Mucosa of rectum (tissue), 2 donors: ENCODE measurements around the gene HDAC10.

Experiments used
- H3K27ac ChIP-seq, 2 donors: one replicate each; pipeline ENCODE4 v1.7.0; 2013; ENCODE audit warnings: inconsistent platforms in 2 of 2, low read depth in 2 of 2, low read length in 2 of 2
- H3K27me3 ChIP-seq, 2 donors: one replicate each; pipeline ENCODE4 v1.7.0; 2013; ENCODE audit warnings: low read length in 2 of 2; ENCODE audit not compliant: control insufficient read depth in 2 of 2, insufficient read depth in 2 of 2
- H3K36me3 ChIP-seq, 2 donors: one replicate each; pipeline ENCODE4 v1.7.0; 2013; ENCODE audit warnings: low read length in 2 of 2; ENCODE audit not compliant: control insufficient read depth in 2 of 2, insufficient read depth in 2 of 2
- H3K4me1 ChIP-seq, 2 donors: one replicate each; pipeline ENCODE4 v1.7.0; 2013; ENCODE audit warnings: low read length in 2 of 2, mild to moderate bottlenecking in 1 of 2; ENCODE audit not compliant: control insufficient read depth in 2 of 2, insufficient read depth in 2 of 2
- H3K4me3 ChIP-seq, 2 donors: one replicate each; pipeline ENCODE4 v1.7.0; 2013; ENCODE audit warnings: low read length in 2 of 2
- H3K9ac ChIP-seq, 2 donors: one replicate each; pipeline ENCODE4 v1.7.0; 2013; ENCODE audit warnings: low read length in 2 of 2, low read depth in 1 of 2, mild to moderate bottlenecking in 1 of 2
- H3K9me3 ChIP-seq, 2 donors: one replicate each; pipeline ENCODE4 v1.7.0; 2013; ENCODE audit warnings: low read length in 2 of 2; ENCODE audit not compliant: control insufficient read depth in 2 of 2
- donor health status: healthy.
- donor health status: Normal muscosa, but diverticular disease.

HDAC10 gene

GRCh38 chr22:50283821-50284220, 32.8 kb upstream of the HDAC10 start:
- Histone ChIP-seq H3K27ac (no peak overlapping the region), H3K36me3 (peaks cover 71 to 73% of the 10 kb centered on the region in 2 donors), H3K4me3 (no peak overlapping the region), H3K4me1 (no peaks in the 10 kb centered on the region), H3K9me3 (no peaks in the 10 kb centered on the region), H3K9ac (no peak overlapping the region), H3K27me3 (no peaks in the 10 kb centered on the region)

GRCh38 chr22:50282361-50283155, 31.5 kb upstream of the HDAC10 start:
- Histone ChIP-seq H3K27ac (no peak overlapping the region), H3K4me1 (no peaks in the 10 kb centered on the region), H3K27me3 (no peaks in the 10 kb centered on the region), H3K9me3 (no peaks in the 10 kb centered on the region), H3K9ac (no peak overlapping the region), H3K4me3 (no peak overlapping the region), H3K36me3 (peaks cover 73 to 74% of the 10 kb centered on the region in 2 donors)

GRCh38 chr22:50281957-50282356, 30.9 kb upstream of the HDAC10 start:
- Histone ChIP-seq H3K4me3 (no peak overlapping the region), H3K27me3 (no peaks in the 10 kb centered on the region), H3K9ac (no peak overlapping the region), H3K4me1 (no peaks in the 10 kb centered on the region), H3K36me3 (peaks cover 72 to 75% of the 10 kb centered on the region in 2 donors), H3K27ac (no peak overlapping the region), H3K9me3 (no peaks in the 10 kb centered on the region)

- Histone ChIP-seq H3K27ac (no peak overlapping the region), H3K4me3 (no peak overlapping the region), H3K9me3 (no peaks in the 10 kb centered on the region), H3K4me1 (no peaks in the 10 kb centered on the region), H3K27me3 (no peaks in the 10 kb centered on the region), H3K36me3 (peaks cover 72 to 73% of the 10 kb centered on the region in 2 donors), H3K9ac (no peak overlapping the region)
Measured at GRCh38 chr22:50281384-50281760, 30.3 kb upstream of the HDAC10 start.

GRCh38 chr22:50280708-50281383, 29.8 kb upstream of the HDAC10 start:
- no peak overlapping the region for H3K4me3 ChIP-seq
- no peaks in the 10 kb centered on the region for H3K4me1 ChIP-seq
- no peak overlapping the region for H3K27ac ChIP-seq

GRCh38 chr22:50280022-50280707, 29.1 kb upstream of the HDAC10 start:
- peaks cover 68 to 74% of the 10 kb centered on the region in 2 donors for H3K36me3 ChIP-seq
- no peak overlapping the region for H3K9ac ChIP-seq
- H3K4me1 ChIP-seq, result no peaks in the 10 kb centered on the region
- H3K27ac ChIP-seq, result no peak overlapping the region
- no peaks in the 10 kb centered on the region for H3K9me3 ChIP-seq
- no peaks in the 10 kb centered on the region for H3K27me3 ChIP-seq
- no peak overlapping the region for H3K4me3 ChIP-seq

More at GRCh38 chr22:50280708-50281383, 29.8 kb upstream of the HDAC10 start:
- no peaks in the 10 kb centered on the region for H3K9me3 ChIP-seq
- peaks cover 68 to 70% of the 10 kb centered on the region in 2 donors for H3K36me3 ChIP-seq
- no peak overlapping the region for H3K9ac ChIP-seq
- H3K27me3 ChIP-seq, result no peaks in the 10 kb centered on the region

- no peak overlapping the region for H3K9ac ChIP-seq
- H3K9me3 ChIP-seq, result no peaks in the 10 kb centered on the region
- H3K4me1 ChIP-seq, result no peaks in the 10 kb centered on the region
- no peaks in the 10 kb centered on the region for H3K27me3 ChIP-seq
- H3K36me3 ChIP-seq, result peaks cover 66 to 74% of the 10 kb centered on the region in 2 donors
- H3K4me3 ChIP-seq, result no peak overlapping the region
- no peak overlapping the region for H3K27ac ChIP-seq
Measured at GRCh38 chr22:50278956-50279619, 28.0 kb upstream of the HDAC10 start.

- Histone ChIP-seq H3K36me3 (peaks cover 62 to 70% of the 10 kb centered on the region in 2 donors), H3K27ac (no peak overlapping the region)
Measured at GRCh38 chr22:50278461-50278860, 27.4 kb upstream of the HDAC10 start.

GRCh38 chr22:50277761-50278160, 26.7 kb upstream of the HDAC10 start:
- Histone ChIP-seq H3K9ac (no peak overlapping the region), H3K9me3 (no peaks in the 10 kb centered on the region), H3K27ac (no peak overlapping the region), H3K4me1 (no peaks in the 10 kb centered on the region), H3K27me3 (no peaks in the 10 kb centered on the region), H3K36me3 (peaks cover 57 to 69% of the 10 kb centered on the region in 2 donors), H3K4me3 (no peak overlapping the region)

More at GRCh38 chr22:50278461-50278860, 27.4 kb upstream of the HDAC10 start:
- Histone ChIP-seq H3K27me3 (no peaks in the 10 kb centered on the region), H3K4me3 (no peak overlapping the region), H3K4me1 (no peaks in the 10 kb centered on the region), H3K9ac (no peak overlapping the region), H3K9me3 (no peaks in the 10 kb centered on the region)
